OCI-LY7 (cell line): Measurements from ENCODE around the gene SUDS3. TPM values are rescaled to one million over a fixed set of nuclear protein-coding genes. Genes with fewer than 3 reads are reported as not detected.
A peak's percentile ranks its signal among the peaks of the same experiment; 100 is the strongest.

ENCODE experiments used
- BruUV-seq: library from RNA; stranded (reverse); fragments of 400-500 nt; replicated peaks from 2 replicates; lab custom pipeline; 2021; lab: Mats Ljungman, UMichigan
- CTCF ChIA-PET: fragments of 300-600 bp; sonication (Branson Sonifier 250); formaldehyde crosslinking; loops from one replicate; lab custom pipeline; 2022; ENCODE audit warnings: antibody characterized with exemption; ENCODE audit not compliant: unreplicated experiment; lab: Charles Lee
- POLR2A ChIA-PET: fragments of 300-600 bp; sonication (Branson Sonifier 250); formaldehyde crosslinking; loops from one replicate; lab custom pipeline; 2022; ENCODE audit warnings: antibody characterized with exemption; lab: Charles Lee
- DNase-seq: peaks from one replicate; pipeline ENCODE4 v3.0.0-alpha.2; 2015; ENCODE audit warnings: low spot score
- H2AFZ ChIP-seq: fragments of 200-600 bp; sonication (generic), shearing (Covaris generic); 2 replicates; pipeline ENCODE4 v1.6.1; 2014; ENCODE audit warnings: mild to moderate bottlenecking, antibody characterized with exemption, low read length, moderate library complexity
- H3K27ac ChIP-seq: fragments of 200-600 bp; sonication (generic); 2 replicates; pipeline ENCODE4 v1.5.1; 2014; ENCODE audit warnings: mixed run types, low read depth, mild to moderate bottlenecking, moderate library complexity, low read length, inconsistent platforms; ENCODE audit not compliant: poor library complexity, severe bottlenecking
- H3K36me3 ChIP-seq: fragments of 200-600 bp; sonication (generic); 2 replicates; pipeline ENCODE4 v1.6.1; 2014; ENCODE audit warnings: mild to moderate bottlenecking, antibody characterized with exemption, low read length, moderate library complexity, mixed read lengths; ENCODE audit not compliant: insufficient read depth
- H3K4me1 ChIP-seq: fragments of 200-600 bp; sonication (generic); 2 replicates; pipeline ENCODE4 v1.5.1; 2014; ENCODE audit warnings: mild to moderate bottlenecking, low read length; ENCODE audit not compliant: insufficient read depth, poor library complexity, severe bottlenecking
- H3K4me2 ChIP-seq: fragments of 200-600 bp; sonication (generic); 2 replicates; pipeline ENCODE4 v1.6.1; 2014; ENCODE audit warnings: mild to moderate bottlenecking, low read length
- H3K4me3 ChIP-seq: fragments of 200-600 bp; sonication (generic); 2 replicates; pipeline ENCODE4 v1.5.1; 2014; ENCODE audit warnings: mild to moderate bottlenecking, low read depth, low read length; ENCODE audit not compliant: poor library complexity, severe bottlenecking
- H3K79me2 ChIP-seq: fragments of 200-600 bp; sonication (generic); 2 replicates; pipeline ENCODE4 v1.6.1; 2016; ENCODE audit warnings: low read depth, mild to moderate bottlenecking, low read length, moderate library complexity, mixed read lengths; ENCODE audit not compliant: insufficient read depth
- H3K9me2 ChIP-seq: fragments of 200-600 bp; sonication (generic); 2 replicates; pipeline ENCODE4 v1.6.1; 2016; ENCODE audit warnings: mild to moderate bottlenecking, low read length, mixed read lengths; ENCODE audit not compliant: insufficient read depth
- H3K9me3 ChIP-seq: fragments of 200-600 bp; sonication (generic); 2 replicates; pipeline ENCODE4 v1.6.1; 2014; ENCODE audit warnings: mild to moderate bottlenecking, mixed run types, low read length, mixed read lengths
- H4K20me1 ChIP-seq: fragments of 200-600 bp; sonication (generic); 2 replicates; pipeline ENCODE4 v1.6.1; 2014; ENCODE audit warnings: mild to moderate bottlenecking, antibody characterized with exemption, low read length, moderate library complexity, mixed read lengths; ENCODE audit not compliant: insufficient read depth
- EZH2phosphoT487 ChIP-seq: fragments of 200-600 bp; sonication (generic); IDR thresholded peaks from 2 replicates; pipeline ENCODE4 v1.6.1; 2018; ENCODE audit warnings: low read depth, borderline replicate concordance, mild to moderate bottlenecking, mixed run types, antibody characterized with exemption, low read length, moderate library complexity, mixed read lengths
- intact Hi-C: fragments of 100-400 bp; cut with micrococcal nuclease; formaldehyde crosslinking; loops from one replicate; pipeline ENCODE4 v1.10.0; 2022; ENCODE audit not compliant: unreplicated experiment
- total RNA-seq, 2 experiments: library from RNA; depleted of rRNA in 1 of 2; stranded (reverse); fragments of >200 nt in 1 of 2; shearing (Covaris generic) in 1 of 2; gene quantifications; 2 replicates each; pipeline ENCODE4 v1.2.3, GENCODE V29; 2014 to 2022
- TF ChIP-seq, protein P1 (sequence below): fragments of 200-600 bp; sonication (generic); conservative IDR thresholded peaks from 2 replicates; pipeline ENCODE4 v1.5.1; 2014; ENCODE audit warnings: mild to moderate bottlenecking, antibody characterized with exemption, low read length, moderate library complexity, mixed read lengths

Gene SUDS3
- total RNA-seq, 2 experiments from 2014 or later: 34.4 to 39.1 TPM

- TSS peak; percentile 64 for BruUV-seq
- H3K4me3 ChIP-seq: peak overlapping the region; percentile 75
- peaks cover 22% of the 10 kb centered on the region for H3K36me3 ChIP-seq
- H2AFZ ChIP-seq: peak overlapping the region; percentile 93
- no peaks in the 10 kb centered on the region for H3K9me2 ChIP-seq
- POLR2A ChIA-PET: interaction anchor here (0.5 to 3.6 kb wide), 15 partner anchors 11 to 481 kb away, joined by 3 to 22 read pairs (median 4); partner anchors contain the start of genes PEBP1, SUDS3 and TAOK3
- no peaks in the 10 kb centered on the region for H4K20me1 ChIP-seq
- DNase-seq: peak; percentile 50
- CTCF ChIA-PET: no interaction called here
- H3K4me1 ChIP-seq: peaks cover 30% of the 10 kb centered on the region
- TF ChIP-seq, protein P1, sequence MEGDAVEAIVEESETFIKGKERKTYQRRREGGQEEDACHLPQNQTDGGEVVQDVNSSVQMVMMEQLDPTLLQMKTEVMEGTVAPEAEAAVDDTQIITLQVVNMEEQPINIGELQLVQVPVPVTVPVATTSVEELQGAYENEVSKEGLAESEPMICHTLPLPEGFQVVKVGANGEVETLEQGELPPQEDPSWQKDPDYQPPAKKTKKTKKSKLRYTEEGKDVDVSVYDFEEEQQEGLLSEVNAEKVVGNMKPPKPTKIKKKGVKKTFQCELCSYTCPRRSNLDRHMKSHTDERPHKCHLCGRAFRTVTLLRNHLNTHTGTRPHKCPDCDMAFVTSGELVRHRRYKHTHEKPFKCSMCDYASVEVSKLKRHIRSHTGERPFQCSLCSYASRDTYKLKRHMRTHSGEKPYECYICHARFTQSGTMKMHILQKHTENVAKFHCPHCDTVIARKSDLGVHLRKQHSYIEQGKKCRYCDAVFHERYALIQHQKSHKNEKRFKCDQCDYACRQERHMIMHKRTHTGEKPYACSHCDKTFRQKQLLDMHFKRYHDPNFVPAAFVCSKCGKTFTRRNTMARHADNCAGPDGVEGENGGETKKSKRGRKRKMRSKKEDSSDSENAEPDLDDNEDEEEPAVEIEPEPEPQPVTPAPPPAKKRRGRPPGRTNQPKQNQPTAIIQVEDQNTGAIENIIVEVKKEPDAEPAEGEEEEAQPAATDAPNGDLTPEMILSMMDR: no peak
- TF ChIP-seq EZH2phosphoT487: no peak
- peaks cover 60% of the 10 kb centered on the region for H3K79me2 ChIP-seq
- H3K27ac ChIP-seq: peak overlapping the region; percentile 70
- peak overlapping the region; percentile 92 for H3K4me2 ChIP-seq
- peaks cover 21% of the 10 kb centered on the region for H3K9me3 ChIP-seq
- intact Hi-C loops: no loop called here
These were observed 17.5 kb upstream of the SUDS3 start for GRCh38 chr12:118358612-118359540.

GRCh38 chr12:118359541-118359915, 16.8 kb upstream of the SUDS3 start:
- Histone ChIP-seq H3K9me2 (no peaks in the 10 kb centered on the region), H3K4me3 (peak overlapping the region; percentile 75), H2AFZ (peak overlapping the region; percentile 93), H3K27ac (peak overlapping the region; percentile 70), H3K9me3 (peaks cover 14% of the 10 kb centered on the region; the same call in 1 of the 2 replicates), H3K4me2 (peak overlapping the region; percentile 92), H3K4me1 (peaks cover 30% of the 10 kb centered on the region), H3K79me2 (peaks cover 53% of the 10 kb centered on the region), H4K20me1 (no peaks in the 10 kb centered on the region), H3K36me3 (peaks cover 15% of the 10 kb centered on the region)
- POLR2A ChIA-PET: interaction anchor here (0.7 to 3.6 kb wide), 9 partner anchors 11 to 482 kb away, joined by 3 to 22 read pairs (median 4); partner anchors contain the start of genes PEBP1, SUDS3 and TAOK3
- BruUV-seq: no TSS peak
- CTCF ChIA-PET: no interaction called here
- TF ChIP-seq, protein P1: no peak
- no peak for TF ChIP-seq EZH2phosphoT487
- intact Hi-C loops: no loop called here
- DNase-seq: peak; percentile 72

DNA sequence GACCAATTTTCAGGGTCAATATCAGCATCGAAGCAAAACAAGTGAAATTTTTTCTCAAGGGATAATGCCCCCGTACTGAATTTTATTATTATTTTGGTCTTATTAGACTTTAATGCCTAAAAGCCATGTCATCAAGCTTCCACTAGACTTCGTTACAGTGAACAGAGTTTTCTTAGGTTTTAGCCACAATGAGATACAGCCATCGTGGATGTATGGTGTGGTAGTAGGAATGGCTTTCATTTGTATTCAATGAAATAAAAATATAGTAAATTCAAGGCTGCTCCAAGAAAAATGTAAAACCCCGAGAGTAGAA, 15.3 kb upstream of the SUDS3 start:
- POLR2A ChIA-PET: no interaction called here
- no peak overlapping the region for H3K4me2 ChIP-seq
- H3K79me2 ChIP-seq: peaks cover 38% of the 10 kb centered on the region
- H3K9me2 ChIP-seq: no peaks in the 10 kb centered on the region
- no peak overlapping the region for H3K27ac ChIP-seq
- TF ChIP-seq, protein P1: no peak
- TF ChIP-seq EZH2phosphoT487: no peak
- H3K4me3 ChIP-seq: no peak overlapping the region
- no peaks in the 10 kb centered on the region for H3K9me3 ChIP-seq
- no peak overlapping the region for H2AFZ ChIP-seq
- no peaks in the 10 kb centered on the region for H4K20me1 ChIP-seq
- no TSS peak for BruUV-seq
- no peaks in the 10 kb centered on the region for H3K36me3 ChIP-seq
- CTCF ChIA-PET: no interaction called here
- intact Hi-C loops: no loop called here
- DNase-seq: no peak
- peaks cover 25% of the 10 kb centered on the region for H3K4me1 ChIP-seq
